Activated CD4-positive, alpha-beta T cell treated with anti-CD3 and anti-CD28 coated beads, Interleukin-2, Interleukin-4, amounts not matched to agents 100 ng/mL and 50 ng/mL, durations not matched to agents 16 hours and 8 hours (primary cell): ENCODE results near the gene RBMS2.
"Not testable (repeated sequence)": the region's sequence is repeated elsewhere in the genome, so short reads cannot be mapped to it uniquely, and the experiment has no call there.

Source experiments
- DNase-seq: peaks from one replicate; pipeline ENCODE4 v3.0.0-alpha.2; 2020; ENCODE audit warnings: low spot score

Gene RBMS2

GRCh38 chr12:56521590-56522371 is at the start of gene RBMS2:
Gene RBMS2 (plus strand): TSS chr12:56521820. CDS start chr12:56522024, 204 bp downstream.
- DNase-seq = peak; percentile 22

GRCh38 chr12:56474389-56474788 is 47.2 kb upstream of the RBMS2 start:
- DNase-seq = no peak

- DNase-seq = no peak
Measured at GRCh38 chr12:56476143-56476542, 45.5 kb upstream of the RBMS2 start.

GRCh38 chr12:56476972-56477432 is 44.6 kb upstream of the RBMS2 start:
- DNase-seq = no peak

GRCh38 chr12:56477521-56478225 is 43.9 kb upstream of the RBMS2 start:
- no peak for DNase-seq

GRCh38 chr12:56479625-56480024 is 42.0 kb upstream of the RBMS2 start:
- DNase-seq = no peak

- no peak for DNase-seq
Measured at GRCh38 chr12:56484566-56484965, 37.1 kb upstream of the RBMS2 start.

- no peak for DNase-seq
Measured at GRCh38 chr12:56486694-56487093, 34.9 kb upstream of the RBMS2 start.

GRCh38 chr12:56487448-56488040 is 34.1 kb upstream of the RBMS2 start:
- DNase-seq = no peak

GRCh38 chr12:56488041-56488955 is 33.3 kb upstream of the RBMS2 start, which contains the start of gene GLS2:
Gene GLS2 (minus strand): TSS chr12:56488161. CDS start chr12:56488118, 43 bp downstream.
- peak; percentile 45 for DNase-seq

GRCh38 chr12:56490360-56490759 is 31.3 kb upstream of the RBMS2 start:
- DNase-seq = no peak

GRCh38 chr12:56493409-56494105 is 28.1 kb upstream of the RBMS2 start:
- DNase-seq = not testable (repeated sequence)

GRCh38 chr12:56494106-56494415 is 27.6 kb upstream of the RBMS2 start:
- not testable (repeated sequence) for DNase-seq

GRCh38 chr12:56494481-56494880 is 27.1 kb upstream of the RBMS2 start:
- not testable (repeated sequence) for DNase-seq

GRCh38 chr12:56496704-56497103 is 24.9 kb upstream of the RBMS2 start:
- DNase-seq = peak; percentile 24

- DNase-seq = not testable (repeated sequence)
Measured at GRCh38 chr12:56498126-56498902, 23.3 kb upstream of the RBMS2 start.

GRCh38 chr12:56499452-56499851 is 22.2 kb upstream of the RBMS2 start:
- DNase-seq = not testable (repeated sequence)

- DNase-seq = not testable (repeated sequence)
Measured at GRCh38 chr12:56499879-56500278, 21.7 kb upstream of the RBMS2 start.

GRCh38 chr12:56510786-56511185 is 10.8 kb upstream of the RBMS2 start:
- no peak for DNase-seq

GRCh38 chr12:56514014-56514318 is 7.7 kb upstream of the RBMS2 start:
- DNase-seq = not testable (repeated sequence)

GRCh38 chr12:56517854-56518253 is 3.8 kb upstream of the RBMS2 start:
- no peak for DNase-seq
